Suprapubic skin (tissue), 4 donors: ENCODE data around the gene GJA3. TPM values are rescaled to one million over a fixed set of nuclear protein-coding genes. Genes with fewer than 3 reads are reported as not detected.

Source experiments
- DNase-seq, 2 donors: peaks; one replicate each; pipeline ENCODE4 v3.0.0-alpha.2; 2019; ENCODE audit warnings: low spot score in 2 of 2
- H3K27ac ChIP-seq: fragments of 200-600 bp; sonication (generic); one replicate; pipeline ENCODE4 v1.5.1; 2019
- H3K27me3 ChIP-seq: fragments of 200-600 bp; sonication (generic); one replicate; pipeline ENCODE4 v1.5.1; 2019
- H3K36me3 ChIP-seq: fragments of 200-600 bp; sonication (generic); one replicate; pipeline ENCODE4 v1.5.1; 2019
- H3K4me1 ChIP-seq: fragments of 200-600 bp; sonication (generic); one replicate; pipeline ENCODE4 v1.5.1; 2019
- H3K4me3 ChIP-seq: fragments of 200-600 bp; sonication (generic); one replicate; pipeline ENCODE4 v1.5.1; 2019; ENCODE audit warnings: mild to moderate bottlenecking
- H3K9me3 ChIP-seq: fragments of 200-600 bp; sonication (generic); one replicate; pipeline ENCODE4 v1.5.1; 2019
- EP300 ChIP-seq: sonication (generic); formaldehyde crosslinking; IDR thresholded peaks from one replicate; pipeline ENCODE4 v1.6.1; 2017; ENCODE audit warnings: antibody characterized with exemption
- POLR2A ChIP-seq, 2 donors: fragments of 450-650 bp; IDR thresholded peaks; one replicate each; pipeline ENCODE4 v1.6.1; 2017; ENCODE audit warnings: antibody characterized with exemption in 2 of 2, mild to moderate bottlenecking in 2 of 2, moderate library complexity in 2 of 2
- POLR2AphosphoS5 ChIP-seq, 3 donors: sonication (generic); formaldehyde crosslinking; IDR thresholded peaks; one replicate each; pipeline ENCODE4 v1.6.1; 2017; ENCODE audit warnings: antibody characterized with exemption in 3 of 3
- WGBS: methylation state at CpG from one replicate; pipeline ENCODE4 v1.1.5; 2018; 5-methylcytosine and 5-hydroxymethylcytosine counted together
- total RNA-seq, 4 donors: library from RNA; depleted of rRNA; stranded (reverse); fragments of >200 nt; gene quantifications; one replicate each; pipeline ENCODE4 v1.1.0, GENCODE V29; 2016
- TF ChIP-seq, protein P1 (sequence below), 2 donors: fragments of 200-600 bp in 1 of 2; fragments of 450-650 bp in 1 of 2; sonication (generic) in 1 of 2; IDR thresholded peaks; one replicate each; pipeline ENCODE4 v1.5.1; 2016 to 2019; ENCODE audit warnings: antibody characterized with exemption in 2 of 2, mild to moderate bottlenecking in 1 of 2, moderate library complexity in 1 of 2

Gene GJA3
- total RNA-seq, 4 donors from 2014 or later, result 0.25 to 0.94 (median 0.30) TPM; not detected in 1

- no peak for DNase-seq
- no peaks in the 10 kb centered on the region for H3K9me3 ChIP-seq
- no peak overlapping the region for H3K4me3 ChIP-seq
- WGBS, result 78% methylated on average over 7 of the region's 7 CpGs
- peaks cover 67% of the 10 kb centered on the region for H3K27me3 ChIP-seq
- no peaks in the 10 kb centered on the region for H3K36me3 ChIP-seq
- TF ChIP-seq EP300 (no peak), POLR2AphosphoS5 (IDR thresholded peaks at IDR 0.05) (no peak), POLR2A (IDR thresholded peaks at IDR 0.05) (no peak)
- TF ChIP-seq, protein P1, sequence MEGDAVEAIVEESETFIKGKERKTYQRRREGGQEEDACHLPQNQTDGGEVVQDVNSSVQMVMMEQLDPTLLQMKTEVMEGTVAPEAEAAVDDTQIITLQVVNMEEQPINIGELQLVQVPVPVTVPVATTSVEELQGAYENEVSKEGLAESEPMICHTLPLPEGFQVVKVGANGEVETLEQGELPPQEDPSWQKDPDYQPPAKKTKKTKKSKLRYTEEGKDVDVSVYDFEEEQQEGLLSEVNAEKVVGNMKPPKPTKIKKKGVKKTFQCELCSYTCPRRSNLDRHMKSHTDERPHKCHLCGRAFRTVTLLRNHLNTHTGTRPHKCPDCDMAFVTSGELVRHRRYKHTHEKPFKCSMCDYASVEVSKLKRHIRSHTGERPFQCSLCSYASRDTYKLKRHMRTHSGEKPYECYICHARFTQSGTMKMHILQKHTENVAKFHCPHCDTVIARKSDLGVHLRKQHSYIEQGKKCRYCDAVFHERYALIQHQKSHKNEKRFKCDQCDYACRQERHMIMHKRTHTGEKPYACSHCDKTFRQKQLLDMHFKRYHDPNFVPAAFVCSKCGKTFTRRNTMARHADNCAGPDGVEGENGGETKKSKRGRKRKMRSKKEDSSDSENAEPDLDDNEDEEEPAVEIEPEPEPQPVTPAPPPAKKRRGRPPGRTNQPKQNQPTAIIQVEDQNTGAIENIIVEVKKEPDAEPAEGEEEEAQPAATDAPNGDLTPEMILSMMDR (IDR thresholded peaks at IDR 0.05), result no peak
- H3K4me1 ChIP-seq, result peaks cover 9% of the 10 kb centered on the region
- no peak overlapping the region for H3K27ac ChIP-seq
Measured at GRCh38 chr13:20145521-20145920, 15.3 kb downstream of the GJA3 start.

DNA sequence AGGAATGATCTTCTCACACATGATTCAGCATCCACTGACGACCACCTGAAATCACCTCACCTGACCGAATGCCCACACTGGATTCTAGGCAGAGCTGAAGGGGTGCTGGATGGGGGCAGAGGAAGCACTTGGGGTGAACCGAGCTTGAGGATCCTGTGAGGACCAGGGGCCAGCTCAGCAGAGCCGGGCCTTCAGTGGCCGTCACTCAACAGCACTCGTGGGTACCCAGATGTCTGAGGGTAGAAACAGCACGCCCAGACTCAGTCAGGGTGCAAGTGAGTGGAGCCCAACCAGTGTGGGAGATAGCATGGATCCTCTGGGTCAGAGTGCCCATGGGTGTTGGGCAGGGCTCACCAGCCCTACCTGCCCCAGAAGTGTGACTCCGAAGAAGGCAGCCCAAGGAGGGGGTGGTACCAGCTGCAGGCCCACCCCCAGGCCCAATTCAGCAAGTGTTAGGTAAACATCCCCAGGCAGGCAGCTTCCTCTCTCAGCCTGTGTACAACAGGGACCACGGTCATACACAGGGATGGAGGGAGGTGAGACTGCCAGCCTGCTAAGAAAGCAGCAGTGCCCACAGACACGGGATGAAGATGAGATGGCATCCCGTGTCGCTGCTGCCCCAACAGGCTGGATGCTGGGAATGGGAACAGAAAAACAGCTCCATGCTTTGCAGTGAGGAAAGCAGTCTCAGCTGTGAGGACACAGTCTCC is 16.6 kb downstream of the GJA3 start:
- 83% methylated on average over 11 of the region's 12 CpGs for WGBS
- H3K9me3 ChIP-seq, result no peaks in the 10 kb centered on the region
- no peak overlapping the region for H3K4me3 ChIP-seq
- peaks cover 65% of the 10 kb centered on the region for H3K27me3 ChIP-seq
- DNase-seq, result no peak
- H3K36me3 ChIP-seq, result no peaks in the 10 kb centered on the region
- no peak overlapping the region for H3K27ac ChIP-seq
- peaks cover 9% of the 10 kb centered on the region for H3K4me1 ChIP-seq
- TF ChIP-seq POLR2A (IDR thresholded peaks at IDR 0.05) (no peak), EP300 (no peak), POLR2AphosphoS5 (IDR thresholded peaks at IDR 0.05) (no peak)
- TF ChIP-seq, protein P1 (IDR thresholded peaks at IDR 0.05), result no peak

GRCh38 chr13:20142927-20143480 is 17.8 kb downstream of the GJA3 start:
- peaks cover 9% of the 10 kb centered on the region for H3K4me1 ChIP-seq
- H3K4me3 ChIP-seq, result no peak overlapping the region
- no peaks in the 10 kb centered on the region for H3K9me3 ChIP-seq
- TF ChIP-seq POLR2AphosphoS5 (IDR thresholded peaks at IDR 0.05), result no peak
- TF ChIP-seq EP300, result no peak
- TF ChIP-seq, protein P1 (IDR thresholded peaks at IDR 0.05), result no peak
- no peak for TF ChIP-seq POLR2A (IDR thresholded peaks at IDR 0.05)
- peaks cover 67% of the 10 kb centered on the region for H3K27me3 ChIP-seq
- DNase-seq, result no peak
- no peak overlapping the region for H3K27ac ChIP-seq
- WGBS, result 90% methylated on average over 30 of the region's 30 CpGs
- no peaks in the 10 kb centered on the region for H3K36me3 ChIP-seq

DNA sequence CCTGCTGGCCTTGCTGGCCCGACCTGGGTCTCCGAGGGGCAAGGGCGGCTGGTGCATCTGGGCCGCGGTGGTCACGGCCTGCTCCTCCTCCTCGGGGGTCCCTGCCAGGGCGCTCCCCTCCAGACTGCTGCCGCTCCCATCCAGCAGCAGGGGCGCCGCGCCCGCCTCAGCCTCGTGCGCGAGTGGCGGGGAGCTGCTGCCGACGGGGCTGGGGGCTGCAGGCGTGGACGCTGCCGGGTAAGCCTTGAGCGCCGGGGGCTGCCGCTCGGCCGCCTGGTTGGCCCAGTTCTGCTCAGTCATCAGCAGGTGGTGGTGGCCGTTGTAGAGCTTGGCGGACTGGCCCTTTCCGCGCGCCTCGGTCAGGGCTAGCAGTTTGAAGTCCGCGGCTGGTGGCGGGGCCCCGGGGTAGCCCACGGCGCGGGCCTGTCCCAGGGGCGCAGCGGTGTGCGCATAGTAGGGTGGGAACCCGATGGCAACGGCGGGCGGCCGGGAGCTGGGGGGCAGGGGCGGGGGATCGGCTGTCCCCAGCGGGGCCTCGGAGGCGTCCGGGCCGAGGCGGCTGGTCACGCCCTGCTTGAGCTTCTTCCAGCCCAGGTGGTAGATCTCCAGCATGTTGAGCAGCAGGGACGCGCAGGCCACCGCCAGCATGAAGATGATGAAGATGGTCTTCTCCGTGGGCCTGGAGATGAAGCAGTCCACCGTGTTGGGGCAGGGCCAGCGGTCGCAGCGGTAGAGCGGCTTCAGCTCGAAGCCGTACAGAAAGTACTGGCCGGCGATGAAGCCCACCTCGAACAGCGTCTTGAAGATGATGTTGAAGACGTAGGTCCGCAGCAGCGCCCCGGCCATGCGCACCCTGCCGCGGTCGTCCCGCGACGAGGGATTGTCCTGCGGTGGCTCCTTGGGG is 18.6 kb downstream of the GJA3 start:
- H3K36me3 ChIP-seq, result no peaks in the 10 kb centered on the region
- WGBS, result 62% methylated on average over 24 of the region's 84 CpGs
- no peak for DNase-seq
- peaks cover 69% of the 10 kb centered on the region for H3K27me3 ChIP-seq
- TF ChIP-seq POLR2A (IDR thresholded peaks at IDR 0.05), result no peak
- no peak for TF ChIP-seq EP300
- TF ChIP-seq POLR2AphosphoS5 (IDR thresholded peaks at IDR 0.05), result no peak
- TF ChIP-seq, protein P1 (IDR thresholded peaks at IDR 0.05), result no peak
- H3K4me1 ChIP-seq, result peaks cover 11% of the 10 kb centered on the region
- H3K4me3 ChIP-seq, result peak overlapping the region; percentile 32
- H3K27ac ChIP-seq, result no peak overlapping the region
- no peaks in the 10 kb centered on the region for H3K9me3 ChIP-seq
